Parathyroid adenoma (tissue), 2 donors: ENCODE data around the gene THBS3.

Experiments
- H2AFZ ChIP-seq: fragments of 300-600 bp; sonication (generic); one replicate; pipeline ENCODE4 v1.7.0; 2017; ENCODE audit warnings: antibody characterized with exemption, mild to moderate bottlenecking
- H3K27ac ChIP-seq: fragments of 300-600 bp; sonication (generic); one replicate; pipeline ENCODE4 v1.7.0; 2017
- H3K27me3 ChIP-seq: fragments of 300-600 bp; sonication (generic); one replicate; pipeline ENCODE4 v1.7.0; 2017; ENCODE audit warnings: low read length; ENCODE audit not compliant: control insufficient read depth, insufficient read depth
- H3K36me3 ChIP-seq: fragments of 300-600 bp; sonication (generic); one replicate; pipeline ENCODE4 v1.7.0; 2017; ENCODE audit warnings: low read length; ENCODE audit not compliant: control insufficient read depth, insufficient read depth
- H3K4me1 ChIP-seq: fragments of 300-600 bp; sonication (generic); one replicate; pipeline ENCODE4 v1.7.0; 2017; ENCODE audit warnings: control low read depth
- H3K4me2 ChIP-seq: fragments of 300-600 bp; sonication (generic); one replicate; pipeline ENCODE4 v1.7.0; 2017; ENCODE audit warnings: low read length
- H3K4me3 ChIP-seq: fragments of 300-600 bp; sonication (generic); one replicate; pipeline ENCODE4 v1.7.0; 2017; ENCODE audit warnings: low read depth, low read length
- H3K79me2 ChIP-seq: fragments of 300-600 bp; sonication (generic); one replicate; pipeline ENCODE4 v1.7.0; 2017; ENCODE audit warnings: control low read depth
- H3K9ac ChIP-seq: fragments of 300-600 bp; sonication (generic); one replicate; pipeline ENCODE4 v1.7.0; 2017; ENCODE audit warnings: mild to moderate bottlenecking
- H3K9me3 ChIP-seq: fragments of 300-600 bp; sonication (generic); one replicate; pipeline ENCODE4 v1.7.0; 2017; ENCODE audit warnings: low read length; ENCODE audit not compliant: control insufficient read depth
- CTCF ChIP-seq: fragments of 300-600 bp; sonication (generic); IDR thresholded peaks from one replicate; pipeline ENCODE4 v1.7.0; 2017; ENCODE audit warnings: antibody characterized with exemption, mild to moderate bottlenecking
- donor health status: primary hyperparathyroidism.

Gene THBS3

DNA sequence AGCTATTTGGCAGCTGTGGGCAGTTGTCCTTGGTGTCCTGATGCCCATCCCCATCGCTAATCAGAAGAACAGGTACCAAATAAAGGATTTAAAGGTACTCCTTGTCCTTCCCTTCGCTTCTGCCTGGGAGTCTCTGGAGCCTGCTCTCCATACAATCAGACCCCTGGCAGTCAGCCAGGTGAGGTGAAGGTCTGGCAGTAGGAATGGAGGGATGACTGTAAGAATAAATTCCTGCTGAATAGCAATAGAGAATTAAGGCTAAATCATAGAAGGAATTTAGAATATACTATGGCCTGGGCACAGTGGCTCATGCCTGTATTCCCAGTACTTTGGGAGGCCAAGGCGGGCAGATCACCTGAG lies 9.2 kb downstream of the THBS3 start:
- no peaks in the 10 kb centered on the region for H3K9me3 ChIP-seq
- no peak overlapping the region for H3K4me2 ChIP-seq
- no peak overlapping the region for H3K9ac ChIP-seq
- no peak for TF ChIP-seq CTCF
- H2AFZ ChIP-seq, result no peak overlapping the region
- no peaks in the 10 kb centered on the region for H3K36me3 ChIP-seq
- H3K4me3 ChIP-seq, result no peak overlapping the region
- no peak overlapping the region for H3K27ac ChIP-seq
- H3K27me3 ChIP-seq, result no peaks in the 10 kb centered on the region
- no peaks in the 10 kb centered on the region for H3K79me2 ChIP-seq
- no peaks in the 10 kb centered on the region for H3K4me1 ChIP-seq

DNA sequence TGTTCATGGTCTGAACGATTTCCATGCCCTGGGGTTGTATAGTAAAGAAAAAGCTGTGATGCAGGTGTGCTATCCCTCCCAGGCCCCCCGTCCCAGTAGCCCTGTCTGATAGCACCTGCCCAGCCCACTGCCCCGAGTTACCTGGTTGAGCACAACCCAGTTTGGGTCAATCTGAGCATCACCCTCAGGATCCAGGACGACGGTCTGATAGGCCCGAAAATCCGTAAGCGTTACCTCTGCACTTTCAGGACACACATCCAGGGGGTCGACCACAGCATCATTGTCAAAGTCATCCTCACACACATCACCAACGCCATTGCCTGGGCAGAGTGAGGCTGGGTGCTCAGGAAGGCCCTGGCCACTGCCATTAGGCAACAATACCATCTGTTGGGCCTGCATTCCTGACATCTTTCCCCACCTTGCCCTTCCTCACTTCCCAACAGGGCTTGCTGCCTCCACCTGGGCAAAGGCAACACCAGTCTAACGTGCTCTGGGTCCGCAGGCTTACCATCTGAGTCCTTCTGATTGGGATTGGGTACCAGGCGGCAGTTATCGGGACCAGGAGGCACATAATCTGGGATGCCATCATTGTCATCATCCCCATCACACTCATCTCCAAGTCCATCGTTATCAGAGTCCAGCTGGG lies 9.7 kb downstream of the THBS3 start:
- H3K9me3 ChIP-seq, result no peaks in the 10 kb centered on the region
- H2AFZ ChIP-seq, result no peak overlapping the region
- TF ChIP-seq CTCF, result no peak
- no peak overlapping the region for H3K9ac ChIP-seq
- H3K79me2 ChIP-seq, result no peaks in the 10 kb centered on the region
- H3K27ac ChIP-seq, result no peak overlapping the region
- H3K36me3 ChIP-seq, result no peaks in the 10 kb centered on the region
- no peak overlapping the region for H3K4me3 ChIP-seq
- H3K4me1 ChIP-seq, result no peaks in the 10 kb centered on the region
- no peak overlapping the region for H3K4me2 ChIP-seq
- H3K27me3 ChIP-seq, result no peaks in the 10 kb centered on the region

- Histone ChIP-seq H3K4me1 (no peaks in the 10 kb centered on the region), H3K9ac (no peak overlapping the region), H3K4me3 (no peak overlapping the region), H2AFZ (no peak overlapping the region), H3K4me2 (no peak overlapping the region), H3K36me3 (no peaks in the 10 kb centered on the region), H3K27me3 (no peaks in the 10 kb centered on the region), H3K79me2 (no peaks in the 10 kb centered on the region), H3K9me3 (no peaks in the 10 kb centered on the region), H3K27ac (no peak overlapping the region)
- no peak for TF ChIP-seq CTCF
These were observed 10.6 kb downstream of the THBS3 start for GRCh38 chr1:155196893-155197638.

DNA sequence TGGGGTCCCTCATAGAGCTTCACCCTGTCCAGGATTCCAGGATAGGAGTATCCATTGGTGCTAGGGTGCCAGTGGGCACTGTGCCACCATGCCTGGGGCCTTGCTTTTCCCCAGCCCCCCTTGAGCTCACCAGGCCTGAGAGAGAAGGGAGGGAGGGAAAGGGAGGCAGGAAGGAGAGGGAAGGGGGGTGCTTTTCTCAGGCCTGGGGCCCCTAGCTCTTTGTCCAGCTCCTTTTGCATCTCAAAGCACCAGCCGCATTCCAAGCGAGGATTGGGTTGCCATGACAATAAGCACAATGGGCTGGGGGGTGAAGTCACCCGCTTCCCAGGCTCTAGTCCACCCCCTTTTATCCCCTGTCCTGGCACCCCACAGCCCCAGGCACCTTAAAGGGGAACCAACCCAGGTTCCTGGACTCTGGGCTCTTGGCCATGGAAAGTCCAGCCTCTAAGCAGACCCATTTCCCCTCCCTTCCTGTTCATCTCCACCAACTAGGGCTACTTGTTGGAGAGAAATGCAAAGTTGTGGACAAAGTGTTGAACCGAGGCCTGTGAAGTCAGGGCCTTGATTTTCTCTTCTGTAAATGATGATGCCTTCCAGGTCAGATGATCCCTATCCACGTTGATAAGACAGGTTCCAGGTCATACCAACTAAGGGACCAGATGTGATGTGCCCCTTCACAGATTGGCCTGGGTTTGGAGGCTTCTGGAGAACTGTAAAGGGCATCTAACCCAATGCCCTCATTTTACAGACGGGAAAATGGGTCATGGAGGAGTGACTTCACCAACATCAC lies 11.4 kb downstream of the THBS3 start:
- H3K27me3 ChIP-seq, result no peaks in the 10 kb centered on the region
- H3K9ac ChIP-seq, result no peak overlapping the region
- no peaks in the 10 kb centered on the region for H3K36me3 ChIP-seq
- no peaks in the 10 kb centered on the region for H3K79me2 ChIP-seq
- H3K4me3 ChIP-seq, result no peak overlapping the region
- no peaks in the 10 kb centered on the region for H3K9me3 ChIP-seq
- no peaks in the 10 kb centered on the region for H3K4me1 ChIP-seq
- H2AFZ ChIP-seq, result no peak overlapping the region
- no peak overlapping the region for H3K27ac ChIP-seq
- no peak overlapping the region for H3K4me2 ChIP-seq
- no peak for TF ChIP-seq CTCF
